DMS53 treated with DMSO at 0.1 percent for 48 hours (cell line): Measurements from ENCODE around the gene NCOA4.
"Not testable (repeated sequence)": the region's sequence is repeated elsewhere in the genome, so short reads cannot be mapped to it uniquely, and the experiment has no call there.

Source experiments
- DNase-seq: peaks from one replicate; lab custom pipeline; 2025; ENCODE audit not compliant: unreplicated experiment; lab: John Stamatoyannopoulos, UW

The NCOA4 gene

GRCh38 chr10:46020344-46020657, 10.1 kb downstream of the NCOA4 start:
- no peak for DNase-seq

GRCh38 chr10:46019569-46020343, 10.7 kb downstream of the NCOA4 start:
- DNase-seq: no peak

GRCh38 chr10:46019177-46019528, 11.3 kb downstream of the NCOA4 start:
- DNase-seq: no peak

- no peak for DNase-seq
Measured at GRCh38 chr10:46018453-46019176, 11.8 kb downstream of the NCOA4 start.

GRCh38 chr10:46017733-46018132, 12.7 kb downstream of the NCOA4 start:
- no peak for DNase-seq

GRCh38 chr10:46016811-46017210, 13.6 kb downstream of the NCOA4 start:
- DNase-seq: no peak

- DNase-seq: no peak
Measured at GRCh38 chr10:46016190-46016589, 14.2 kb downstream of the NCOA4 start.

GRCh38 chr10:46014683-46015405, 15.6 kb downstream of the NCOA4 start:
- DNase-seq: no peak

- DNase-seq: no peak
Measured at GRCh38 chr10:46014206-46014605, 16.2 kb downstream of the NCOA4 start.

GRCh38 chr10:46012746-46013145, 17.7 kb downstream of the NCOA4 start:
- no peak for DNase-seq

GRCh38 chr10:46006219-46006618, 24.2 kb downstream of the NCOA4 start:
- no peak for DNase-seq

- DNase-seq: no peak
Measured at GRCh38 chr10:46005383-46005782, 25.0 kb downstream of the NCOA4 start.

GRCh38 chr10:46004963-46005362, 25.5 kb downstream of the NCOA4 start:
- no peak for DNase-seq

GRCh38 chr10:46002916-46003693, 27.3 kb downstream of the NCOA4 start:
- DNase-seq: no peak

GRCh38 chr10:46002189-46002687, 28.2 kb downstream of the NCOA4 start:
- not testable (repeated sequence) for DNase-seq

GRCh38 chr10:46001187-46001756, 29.2 kb downstream of the NCOA4 start:
- DNase-seq: no peak

GRCh38 chr10:46000538-46000937, 29.9 kb downstream of the NCOA4 start:
- DNase-seq: no peak

GRCh38 chr10:45999955-46000354, 30.5 kb downstream of the NCOA4 start:
- DNase-seq: not testable (repeated sequence)

- no peak for DNase-seq
Measured at GRCh38 chr10:45997994-45998763, 32.2 kb downstream of the NCOA4 start.

- DNase-seq: no peak
Measured at GRCh38 chr10:45997557-45997956, 32.9 kb downstream of the NCOA4 start.
